ENCODE results near the gene PA2G4.
"Not testable (repeated sequence)": the region's sequence is repeated elsewhere in the genome, so short reads cannot be mapped to it uniquely, and the experiment has no call there.

Gene PA2G4

DNA sequence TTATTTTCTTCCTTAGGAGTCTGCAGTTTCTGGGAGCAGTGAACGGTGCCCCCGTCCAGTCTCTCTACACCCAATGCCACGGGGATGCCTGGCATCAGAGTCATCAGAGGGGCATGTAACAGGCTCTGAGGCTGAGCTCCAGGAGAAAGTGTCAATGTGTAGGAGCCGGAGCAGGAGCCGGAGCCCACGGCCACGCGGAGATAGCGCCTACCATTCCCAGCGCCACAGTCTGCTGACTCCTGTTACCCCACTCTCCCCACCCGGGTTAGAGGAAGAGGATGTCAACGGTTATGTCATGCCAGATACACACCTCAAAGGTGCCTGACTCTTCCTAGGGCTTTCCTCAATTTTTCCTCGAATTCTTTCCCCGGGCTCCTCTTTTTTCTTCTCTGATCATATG lies 3.3 kb upstream of the PA2G4 start:
- DNase-seq: no peak

DNA sequence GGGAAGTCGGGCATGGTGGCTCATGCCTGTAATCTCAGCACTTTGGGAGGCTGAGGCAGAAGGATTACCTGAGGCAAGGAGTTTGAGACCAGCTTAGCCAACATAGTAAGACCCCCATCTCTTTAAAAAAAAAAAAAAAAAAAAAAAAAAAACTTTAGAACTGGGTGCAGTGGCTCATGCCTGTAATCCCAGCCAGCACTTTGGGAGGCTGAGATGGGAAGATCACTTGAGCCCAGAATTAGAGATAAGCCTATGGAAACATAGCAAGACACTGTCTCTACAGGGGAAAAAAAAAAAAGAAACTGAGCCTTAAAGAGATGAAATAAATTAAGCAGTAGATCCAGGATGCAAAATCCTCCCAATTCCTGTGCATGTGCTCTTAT lies 1.7 kb upstream of the PA2G4 start:
- no peak for DNase-seq

- no peak for DNase-seq
Observed at GRCh38 chr12:56103066-56103711, 1.2 kb upstream of the PA2G4 start.

GRCh38 chr12:56103823-56104108 lies 593 bp upstream of the PA2G4 start:
- DNase-seq: no peak

GRCh38 chr12:56104815-56105608 lies 653 bp downstream of the PA2G4 start:
- DNase-seq: peak; percentile 65

GRCh38 chr12:56105609-56105902 lies 1.2 kb downstream of the PA2G4 start:
- DNase-seq: no peak

DNA sequence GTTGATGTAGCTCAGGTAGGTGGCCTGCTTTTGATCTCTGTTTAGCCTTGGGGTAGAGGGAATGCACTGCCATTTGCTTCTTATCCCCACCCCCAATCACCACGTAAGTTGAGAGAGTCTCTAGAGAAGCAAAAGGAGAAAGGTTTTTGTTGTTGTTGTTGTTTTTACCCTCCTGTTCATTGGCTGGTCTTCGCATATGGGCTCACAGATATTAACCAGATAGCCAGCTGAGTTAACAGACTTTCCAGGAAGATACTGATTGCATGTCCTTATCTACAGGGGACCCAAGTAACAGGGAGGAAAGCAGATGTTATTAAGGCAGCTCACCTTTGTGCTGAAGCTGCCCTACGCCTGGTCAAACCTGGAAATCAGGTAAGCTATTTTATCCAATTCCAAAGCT lies 2.9 kb downstream of the PA2G4 start:
- DNase-seq: no peak

DNA sequence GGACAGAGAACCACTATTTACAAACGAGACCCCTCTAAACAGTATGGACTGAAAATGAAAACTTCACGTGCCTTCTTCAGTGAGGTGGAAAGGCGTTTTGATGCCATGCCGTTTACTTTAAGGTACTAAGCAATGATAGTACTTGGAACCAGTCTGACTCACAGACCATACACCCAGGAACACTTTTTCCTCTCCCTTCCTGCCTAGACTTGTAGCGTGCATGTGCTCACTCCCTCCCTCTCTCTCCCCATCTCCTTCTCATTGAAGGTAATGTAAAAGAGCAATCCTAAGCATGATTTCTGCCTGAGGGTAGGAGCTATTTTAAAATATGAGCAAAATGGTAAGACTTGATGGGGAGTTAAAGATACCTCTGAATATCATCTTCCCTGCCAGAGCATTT lies 6.2 kb downstream of the PA2G4 start:
- DNase-seq: no peak

GRCh38 chr12:56114084-56114483 lies 9.7 kb downstream of the PA2G4 start:
- no peak for DNase-seq

GRCh38 chr12:56115329-56115728 lies 11.0 kb downstream of the PA2G4 start:
- no peak for DNase-seq

DNA sequence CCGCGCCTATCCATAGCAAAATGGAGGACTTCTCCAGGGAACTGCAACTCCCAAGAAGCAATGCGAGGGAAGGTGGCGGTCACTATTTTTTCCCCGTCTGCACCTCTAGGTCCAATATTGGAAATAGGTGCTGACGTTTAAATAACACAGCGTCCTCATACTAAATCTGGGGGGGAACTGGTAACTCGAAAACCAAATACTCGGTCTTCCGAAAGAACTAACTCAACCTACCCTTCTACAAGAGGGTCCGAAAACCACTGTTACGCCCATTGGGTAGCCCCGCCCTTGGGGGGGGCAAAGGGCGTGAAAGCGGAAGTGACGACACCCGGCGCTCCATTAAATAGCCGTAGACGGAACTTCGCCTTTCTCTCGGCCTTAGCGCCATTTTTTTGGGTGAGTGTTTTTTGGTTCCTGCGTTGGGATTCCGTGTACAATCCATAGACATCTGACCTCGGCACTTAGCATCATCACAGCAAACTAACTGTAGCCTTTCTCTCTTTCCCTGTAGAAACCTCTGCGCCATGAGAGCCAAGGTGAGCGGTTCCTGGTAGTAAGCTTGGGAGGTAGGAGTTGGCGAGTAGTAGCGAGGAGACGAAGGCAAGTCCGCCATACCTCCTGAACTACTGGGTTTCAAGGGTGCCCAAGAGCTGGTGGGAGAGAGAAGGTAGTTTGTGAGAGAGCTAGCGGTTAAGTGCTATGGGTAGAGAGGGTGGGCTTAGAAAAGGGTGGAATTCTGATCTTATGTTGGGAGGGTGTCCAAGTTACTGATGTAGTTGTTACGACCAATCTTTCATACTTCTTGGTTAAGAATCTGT lies 12.1 kb downstream of the PA2G4 start, which contains the start of gene RPL41:
Gene RPL41 (plus strand): TSS at position 367 of the 815 bp plus-strand sequence.
- DNase-seq: peak; percentile 98

- not testable (repeated sequence) for DNase-seq
Observed at GRCh38 chr12:56117082-56117706, 12.8 kb downstream of the PA2G4 start.

GRCh38 chr12:56117778-56118687 lies 13.7 kb downstream of the PA2G4 start, which contains the start of gene ZC3H10:
ZC3H10 (plus strand) TSS chr12:56118266; CDS start chr12:56120563, 2,297 bp downstream.
- peak; percentile 100 for DNase-seq

DNA sequence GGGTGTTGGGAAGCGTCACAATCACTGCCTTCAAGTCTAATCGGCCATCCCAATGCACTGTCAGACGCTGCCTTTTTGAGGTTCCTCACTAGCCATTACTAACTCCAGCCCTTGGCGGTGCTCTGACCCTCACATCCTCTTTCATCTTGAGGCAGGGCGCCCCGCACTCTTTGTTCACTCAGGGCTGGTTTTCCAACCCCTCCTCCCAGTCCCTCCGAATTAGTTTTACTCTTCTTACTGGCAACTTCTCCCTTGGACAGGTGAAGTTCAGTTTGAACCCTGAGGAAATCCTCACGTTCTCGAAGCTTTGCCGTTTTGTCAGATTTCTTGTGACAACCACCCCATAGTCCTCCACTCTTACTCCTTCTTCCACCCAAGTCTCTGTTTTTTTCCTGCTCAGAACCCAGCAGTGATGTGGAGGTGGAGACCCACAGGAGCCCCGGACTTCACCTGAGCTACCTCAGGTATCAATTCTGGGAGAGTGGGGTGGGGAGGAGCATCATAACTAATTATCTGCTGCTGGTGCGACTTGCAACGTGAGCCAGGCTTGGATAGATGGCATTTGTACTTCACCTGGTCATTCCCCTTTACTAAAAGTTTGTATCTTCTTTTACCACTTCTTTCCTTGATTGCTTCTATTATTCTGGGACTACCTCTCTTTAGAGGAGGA lies 14.5 kb downstream of the PA2G4 start:
- DNase-seq: no peak

GRCh38 chr12:56119361-56119796 lies 15.0 kb downstream of the PA2G4 start:
- DNase-seq: peak; percentile 95

GRCh38 chr12:56120158-56120846 lies 15.9 kb downstream of the PA2G4 start:
- DNase-seq: no peak

GRCh38 chr12:56121204-56121870 lies 17.0 kb downstream of the PA2G4 start:
- no peak for DNase-seq

DNA sequence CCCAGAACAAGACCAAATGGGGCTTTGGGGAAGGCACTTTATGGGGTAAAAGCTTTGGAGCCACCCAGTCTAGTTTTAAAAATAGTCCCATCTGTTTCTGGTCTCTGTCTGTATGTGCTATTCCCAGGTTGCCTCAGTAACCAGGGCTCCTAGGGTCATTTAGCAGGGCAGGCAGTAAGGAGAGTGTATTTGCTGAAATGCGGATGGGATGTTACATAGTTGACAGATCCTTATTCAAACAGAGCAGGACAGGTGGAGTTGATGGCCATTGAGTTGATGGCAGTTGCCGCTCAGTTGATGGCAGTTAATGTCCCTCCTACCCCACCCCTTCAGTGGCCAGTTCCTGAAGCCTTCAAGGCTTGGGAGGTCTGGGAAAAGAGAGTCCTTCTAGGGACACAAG lies 18.3 kb downstream of the PA2G4 start:
- no peak for DNase-seq

- no peak for DNase-seq
Observed at GRCh38 chr12:56124133-56124532, 19.8 kb downstream of the PA2G4 start.

DNA sequence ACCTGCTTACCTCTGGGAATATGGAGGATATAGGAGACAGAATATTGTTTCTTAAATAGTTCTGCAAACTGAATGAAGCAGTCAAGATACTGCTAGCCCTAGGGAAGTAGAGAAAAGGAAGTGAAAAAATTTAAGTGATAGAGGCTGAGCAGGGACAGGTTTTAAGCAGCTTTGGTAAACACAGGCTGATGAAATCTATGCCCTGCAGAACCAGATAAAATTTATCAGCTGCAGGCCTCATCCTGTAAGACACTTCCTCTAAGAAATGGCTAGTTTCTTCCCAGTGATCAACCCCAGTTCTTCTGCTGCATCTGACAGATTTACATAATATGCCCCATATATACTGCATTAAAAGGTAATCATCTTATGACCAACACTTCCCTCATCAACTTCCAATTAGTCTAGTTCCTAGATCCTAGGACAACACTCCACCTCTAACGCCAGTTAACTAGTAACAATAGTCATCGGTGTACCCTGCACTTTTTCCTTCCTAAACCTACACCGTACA lies 22.4 kb downstream of the PA2G4 start:
- peak; percentile 85 for DNase-seq
